ENCODE data around the gene MEI4.
"Not testable (repeated sequence)": the region's sequence is repeated elsewhere in the genome, so short reads cannot be mapped to it uniquely, and the experiment has no call there.

MEI4 gene

GRCh38 chr6:77686931-77687330 lies 34.1 kb downstream of the MEI4 start:
- no peak for DNase-seq

GRCh38 chr6:77688649-77689048 lies 35.8 kb downstream of the MEI4 start:
- no peak for DNase-seq

- not testable (repeated sequence) for DNase-seq
Observed at GRCh38 chr6:77700095-77700494, 47.3 kb downstream of the MEI4 start.

- no peak for DNase-seq
Observed at GRCh38 chr6:77707603-77708002, 54.8 kb downstream of the MEI4 start.

- no peak for DNase-seq
Observed at GRCh38 chr6:77715588-77715987, 62.7 kb downstream of the MEI4 start.

GRCh38 chr6:77716311-77716710 lies 63.5 kb downstream of the MEI4 start:
- no peak for DNase-seq

- DNase-seq = not testable (repeated sequence)
Observed at GRCh38 chr6:77736010-77736409, 83.2 kb downstream of the MEI4 start.

GRCh38 chr6:77740380-77740779 lies 87.5 kb downstream of the MEI4 start:
- DNase-seq = no peak

- not testable (repeated sequence) for DNase-seq
Observed at GRCh38 chr6:77752156-77752555, 99.3 kb downstream of the MEI4 start.

- no peak for DNase-seq
Observed at GRCh38 chr6:77762386-77762785, 109.5 kb downstream of the MEI4 start.

- DNase-seq = no peak
Observed at GRCh38 chr6:77763124-77763523, 110.3 kb downstream of the MEI4 start.

GRCh38 chr6:77764364-77764763 lies 111.5 kb downstream of the MEI4 start:
- DNase-seq = no peak

GRCh38 chr6:77773157-77773822 lies 120.5 kb downstream of the MEI4 start:
- DNase-seq = no peak

GRCh38 chr6:77774457-77774856 lies 121.6 kb downstream of the MEI4 start:
- no peak for DNase-seq

GRCh38 chr6:77776441-77776840 lies 123.6 kb downstream of the MEI4 start:
- DNase-seq = no peak

- DNase-seq = no peak
Observed at GRCh38 chr6:77778527-77778926, 125.7 kb downstream of the MEI4 start.

GRCh38 chr6:77786935-77787629 lies 134.2 kb downstream of the MEI4 start:
- DNase-seq = no peak

- no peak for DNase-seq
Observed at GRCh38 chr6:77796824-77797809, 144.3 kb downstream of the MEI4 start.

- DNase-seq = no peak
Observed at GRCh38 chr6:77812304-77812703, 159.5 kb downstream of the MEI4 start.

- no peak for DNase-seq
Observed at GRCh38 chr6:77813090-77813489, 160.3 kb downstream of the MEI4 start.

GRCh38 chr6:77814119-77814518 lies 161.3 kb downstream of the MEI4 start:
- no peak for DNase-seq

- no peak for DNase-seq
Observed at GRCh38 chr6:77815531-77815930, 162.7 kb downstream of the MEI4 start.

GRCh38 chr6:77816766-77817270 lies 164.0 kb downstream of the MEI4 start:
- DNase-seq = no peak

Data from DMS153 (cell line).